GM12891 (cell line): ENCODE data around the gene NR5A2.

Source experiments
- DNase-seq: peaks from one replicate; pipeline ENCODE4 v3.0.0; 2011; ENCODE audit warnings: low spot score; ENCODE audit not compliant: insufficient read length
- FAIRE-seq: peaks from 2 replicates; lab custom pipeline; 2011; peaks lifted over from hg19 to GRCh38; lab: Jason Lieb, UNC
- PAX5 ChIP-seq: IDR thresholded peaks from 2 replicates; pipeline ENCODE4 v1.6.1; 2011; ENCODE audit warnings: low read length, moderate library complexity, mild to moderate bottlenecking; ENCODE audit not compliant: insufficient read depth, severe bottlenecking
- POLR2A ChIP-seq: IDR thresholded peaks from 2 replicates; pipeline ENCODE4 v1.6.1; 2011; ENCODE audit warnings: low read depth, low read length, control low read depth
- POLR2AphosphoS5 ChIP-seq: IDR thresholded peaks from 2 replicates; pipeline ENCODE4 v1.6.1; 2011; ENCODE audit warnings: low read depth, low read length, control low read depth
- POU2F2 ChIP-seq: IDR thresholded peaks from 2 replicates; pipeline ENCODE4 v1.6.1; 2011; ENCODE audit warnings: low read depth, mild to moderate bottlenecking, control low read depth, low read length, moderate library complexity
- SPI1 ChIP-seq: IDR thresholded peaks from 2 replicates; pipeline ENCODE4 v1.6.1; 2011; ENCODE audit warnings: low read depth, low read length, control low read depth
- TAF1 ChIP-seq: IDR thresholded peaks from 2 replicates; pipeline ENCODE4 v1.6.1; 2011; ENCODE audit warnings: low read depth, low read length, control low read depth

Gene NR5A2

DNA sequence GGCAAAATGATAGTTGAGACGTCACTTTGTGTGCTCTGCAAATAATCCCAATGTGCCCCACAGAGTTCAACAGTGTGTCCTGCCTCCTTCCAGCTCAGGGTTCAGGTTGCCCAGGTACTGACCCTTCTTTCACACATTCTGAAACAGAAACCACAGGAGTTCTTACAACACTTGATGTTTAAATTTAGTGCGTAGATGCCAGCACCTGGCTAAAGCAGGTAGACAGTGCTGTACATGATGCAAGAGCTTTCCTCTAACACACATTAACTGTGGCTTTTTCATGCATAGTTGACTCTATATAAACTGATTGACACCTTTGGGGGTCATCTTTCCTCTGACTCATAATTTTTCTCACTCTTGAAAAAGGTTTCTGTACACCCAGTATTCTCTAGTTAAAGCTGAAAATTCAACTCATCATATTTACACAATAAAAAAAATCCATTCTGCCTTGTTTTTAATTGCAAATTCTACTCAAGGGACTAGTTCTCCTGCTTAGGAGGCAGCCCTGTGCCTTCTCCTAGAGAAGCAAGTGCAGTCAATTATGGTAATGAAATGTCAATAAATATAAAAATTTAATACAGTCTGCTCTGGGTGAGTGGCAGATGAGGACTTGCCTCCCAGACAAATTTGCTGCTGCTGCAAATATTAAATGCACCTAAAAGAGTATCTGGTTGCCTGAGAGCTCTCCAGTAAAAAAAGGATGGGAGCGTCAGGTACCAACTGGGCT lies 91.4 kb downstream of the NR5A2 start:
- FAIRE-seq (no peak), DNase-seq (no peak)
- TF ChIP-seq POLR2A (no peak), TAF1 (no peak), SPI1 (no peak), POU2F2 (no peak), PAX5 (no peak), POLR2AphosphoS5 (no peak)

DNA sequence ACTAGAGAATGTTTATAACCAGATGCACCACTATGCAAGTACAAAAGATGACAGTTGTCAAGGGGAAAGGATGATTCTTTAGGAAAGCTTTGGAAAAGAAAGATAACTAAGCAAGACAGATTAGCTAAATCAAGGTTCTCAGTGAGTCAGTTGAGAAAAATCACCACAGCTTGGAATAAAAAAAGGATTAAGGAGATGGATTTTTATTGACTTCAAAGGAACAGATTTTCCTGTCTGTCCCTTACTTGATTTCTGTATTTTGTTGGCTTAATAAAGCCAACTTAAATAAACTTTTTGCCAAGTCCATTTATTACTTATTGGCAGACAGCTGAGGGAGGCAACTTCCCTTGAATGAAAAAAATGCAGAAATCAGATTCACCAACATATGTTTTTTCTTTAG lies 93.9 kb downstream of the NR5A2 start:
- FAIRE-seq (no peak), DNase-seq (no peak)
- no peak for TF ChIP-seq POLR2A
- no peak for TF ChIP-seq SPI1
- TF ChIP-seq POLR2AphosphoS5, result no peak
- TF ChIP-seq POU2F2, result no peak
- no peak for TF ChIP-seq PAX5
- no peak for TF ChIP-seq TAF1

DNA sequence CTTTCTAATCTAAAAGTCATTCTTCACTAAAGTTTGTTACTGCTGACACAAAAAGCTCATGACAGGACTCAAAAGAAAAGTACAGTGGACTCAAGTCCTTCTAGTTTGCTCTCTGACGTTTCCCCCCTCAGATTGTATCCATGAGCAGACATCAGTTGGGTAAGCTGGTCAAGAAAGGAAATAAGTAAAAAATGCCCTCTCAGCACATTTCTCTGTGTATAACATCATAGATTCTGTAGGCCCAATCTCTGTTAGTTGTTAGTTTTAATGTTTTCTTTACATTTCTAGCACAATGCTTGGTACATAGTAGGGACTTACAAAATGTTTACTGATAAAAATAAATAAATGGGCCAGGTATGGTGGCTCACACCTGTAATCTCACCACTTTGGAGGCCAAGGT lies 96.8 kb downstream of the NR5A2 start:
- DNase-seq (no peak), FAIRE-seq (no peak)
- no peak for TF ChIP-seq POLR2A
- no peak for TF ChIP-seq TAF1
- TF ChIP-seq POLR2AphosphoS5, result no peak
- no peak for TF ChIP-seq POU2F2
- TF ChIP-seq PAX5, result no peak
- no peak for TF ChIP-seq SPI1

DNA sequence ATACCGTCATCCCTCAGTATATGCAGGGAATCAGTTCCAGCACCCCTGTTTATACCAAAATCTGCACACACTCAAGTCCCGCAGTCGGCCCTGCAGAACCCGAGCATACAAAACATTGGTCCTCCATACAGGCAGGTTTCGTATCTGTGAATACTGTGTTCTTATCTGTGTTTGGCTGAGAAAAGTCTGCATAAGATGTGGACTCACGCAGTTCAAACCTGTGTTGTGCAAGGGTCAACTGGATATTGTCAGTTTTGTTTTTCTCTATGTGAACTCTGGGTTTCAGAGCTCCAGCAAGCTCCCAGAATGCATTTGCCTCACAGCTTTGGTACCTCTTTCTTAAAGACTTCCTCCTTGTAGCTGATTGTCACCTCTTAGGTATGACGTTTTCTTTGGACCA lies 100.6 kb downstream of the NR5A2 start:
- FAIRE-seq (no peak), DNase-seq (no peak)
- TF ChIP-seq SPI1 (no peak), POU2F2 (no peak), PAX5 (no peak), POLR2A (no peak), POLR2AphosphoS5 (no peak), TAF1 (no peak)

DNA sequence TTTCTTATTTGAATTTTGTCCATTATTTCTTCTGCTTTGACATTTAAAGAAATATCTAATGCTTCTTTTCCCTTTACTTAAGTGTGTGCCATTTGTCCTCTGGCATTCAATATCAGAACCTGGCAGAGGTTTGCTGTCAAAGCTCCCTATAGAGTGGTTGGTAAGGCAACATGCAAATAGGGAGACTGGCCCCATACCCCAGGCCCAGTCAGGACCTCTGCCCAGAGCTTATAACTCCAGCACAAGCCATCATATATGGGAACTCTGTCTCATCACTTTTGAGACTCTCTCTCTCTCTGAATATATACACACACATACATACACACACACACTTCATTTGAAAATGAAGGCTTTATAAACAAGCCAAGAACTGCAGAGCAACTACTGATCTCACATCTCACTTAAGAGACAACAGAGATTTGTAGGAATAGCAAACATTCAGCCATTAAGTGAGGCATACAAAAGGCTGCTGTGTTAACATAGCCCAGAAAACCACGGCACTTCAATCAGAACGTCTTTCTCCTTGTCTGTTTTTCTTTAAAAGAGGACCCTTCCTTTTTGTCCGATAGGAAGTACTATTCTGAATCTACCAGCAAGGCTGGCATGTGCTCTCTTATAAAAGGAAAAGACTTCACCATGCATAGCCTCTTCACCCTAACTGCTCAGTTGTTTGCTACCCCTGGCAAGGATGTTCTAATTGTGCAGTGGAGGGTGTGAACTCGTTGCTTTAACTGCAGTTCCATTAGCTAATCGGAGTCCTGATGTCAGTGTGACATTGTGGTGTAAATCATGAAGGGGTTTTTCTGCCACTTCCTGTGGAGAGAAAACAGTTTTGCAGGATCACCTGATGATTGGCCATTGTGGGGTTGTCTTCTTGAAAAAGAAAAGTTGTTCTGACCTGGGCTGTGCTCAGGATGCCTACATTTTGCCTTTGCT lies 101.7 kb downstream of the NR5A2 start:
- FAIRE-seq (peak; percentile 77), DNase-seq (no peak)
- TF ChIP-seq TAF1, result no peak
- peak; percentile 11; the same call in 1 of the 2 replicates for TF ChIP-seq SPI1

DNA sequence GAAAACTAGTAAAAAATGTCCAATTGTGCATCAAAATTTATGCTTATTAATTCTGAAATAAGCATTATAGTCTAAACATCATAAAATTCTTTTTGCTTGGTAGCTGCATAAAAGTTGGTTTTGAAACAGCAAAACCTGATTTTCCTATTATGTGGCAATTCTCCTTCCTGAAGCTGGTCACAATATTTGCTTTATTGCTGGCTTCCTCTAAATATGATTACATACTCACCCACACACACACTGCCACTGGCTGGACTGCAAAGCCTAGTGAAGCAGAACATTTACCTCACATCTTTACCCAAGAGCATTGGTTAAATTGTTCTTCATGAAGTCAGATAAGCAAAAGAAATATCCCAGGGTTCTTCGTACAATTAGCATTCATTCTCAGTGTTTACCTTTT lies 103.0 kb downstream of the NR5A2 start:
- FAIRE-seq (no peak), DNase-seq (no peak)
- peak; percentile 18; the same call in 1 of the 2 replicates for TF ChIP-seq SPI1
- TF ChIP-seq TAF1, result no peak

DNA sequence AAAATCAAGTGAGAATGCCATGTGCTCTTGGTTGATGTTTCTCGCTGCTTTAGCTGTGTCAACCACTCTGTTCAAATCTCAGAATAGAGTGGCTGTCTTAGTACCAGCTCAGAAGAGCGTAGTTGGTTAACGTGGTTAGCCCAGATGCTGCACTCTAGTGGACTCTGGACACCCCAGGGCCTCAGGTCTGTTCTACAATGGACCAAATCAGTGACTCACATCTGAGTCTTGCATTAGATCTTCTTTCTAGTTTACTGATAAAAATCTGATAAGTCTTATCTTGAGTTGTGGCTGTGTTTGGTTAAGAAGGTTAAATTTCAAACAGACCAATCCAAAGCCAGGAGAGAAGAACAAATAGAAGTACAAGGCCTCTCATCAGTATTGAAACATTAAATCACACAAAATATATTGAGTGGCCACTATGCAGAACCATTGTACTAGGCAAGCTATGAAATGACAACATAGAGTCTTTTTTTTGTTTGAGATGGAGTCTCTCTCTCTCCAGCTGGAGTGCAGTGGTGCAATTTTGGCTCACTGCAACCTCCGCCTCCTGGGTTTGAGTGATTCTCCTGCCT lies 104.1 kb downstream of the NR5A2 start:
- no peak for DNase-seq
- peak; percentile 35 for FAIRE-seq
- no peak for TF ChIP-seq POLR2A
- no peak for TF ChIP-seq TAF1
- TF ChIP-seq POU2F2, result no peak
- TF ChIP-seq PAX5, result no peak
- TF ChIP-seq POLR2AphosphoS5, result no peak
- TF ChIP-seq SPI1, result no peak

DNA sequence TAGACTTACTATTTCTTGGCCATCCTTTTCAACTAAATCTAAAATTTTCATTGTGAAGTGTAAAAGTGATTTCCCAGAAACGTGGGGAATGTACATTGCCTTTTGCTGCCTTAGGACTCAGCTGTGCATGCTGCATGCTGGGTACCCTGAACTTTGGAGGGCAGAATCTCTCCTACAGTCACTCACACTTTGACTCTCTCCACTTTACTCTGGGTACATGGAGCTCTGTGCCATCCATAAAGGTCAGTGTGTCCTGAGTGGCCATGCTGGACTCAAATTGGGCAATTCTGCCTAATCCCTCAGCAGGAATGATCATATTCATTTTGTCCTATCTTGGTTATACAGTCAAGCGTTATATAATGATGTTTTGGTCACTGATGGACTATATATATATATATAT lies 105.6 kb downstream of the NR5A2 start:
- no peak for TF ChIP-seq PAX5
- no peak for TF ChIP-seq POLR2AphosphoS5
- TF ChIP-seq POU2F2, result no peak
- TF ChIP-seq TAF1, result no peak
- TF ChIP-seq SPI1, result no peak
- TF ChIP-seq POLR2A, result no peak
- FAIRE-seq, result no peak
- no peak for DNase-seq

DNA sequence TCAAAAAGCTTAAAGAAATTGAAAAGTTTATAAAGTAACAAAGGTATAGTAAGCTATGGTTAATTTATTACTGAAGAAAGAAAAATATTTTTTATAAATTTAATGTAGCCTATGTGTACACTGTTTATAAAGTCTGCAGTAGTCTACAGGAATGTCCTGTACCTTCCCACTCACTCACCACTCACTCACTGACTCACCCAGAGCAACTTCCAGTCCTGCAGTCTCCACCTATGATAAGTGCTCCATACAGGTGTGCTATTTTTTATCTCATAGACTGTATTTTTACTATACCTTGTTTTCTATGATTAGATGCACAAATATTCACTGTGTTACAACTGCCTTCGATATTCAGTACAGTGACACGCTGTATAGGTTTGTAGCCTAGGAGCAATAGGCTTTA lies 106.6 kb downstream of the NR5A2 start:
- DNase-seq, result no peak
- no peak for FAIRE-seq
- TF ChIP-seq TAF1 (no peak), POLR2AphosphoS5 (no peak), SPI1 (no peak), PAX5 (no peak), POU2F2 (no peak), POLR2A (no peak)
